ENCODE results near the gene FER1L5. TPM values are rescaled to one million over a fixed set of nuclear protein-coding genes. Genes with fewer than 3 reads are reported as not detected.

FER1L5 gene
- total and polyA plus RNA-seq, 9 of the 15 experiments (the other 6 are each of a cell fraction or from before 2014, with no cell fraction given) = 0.01 TPM; not detected in 6

DNA sequence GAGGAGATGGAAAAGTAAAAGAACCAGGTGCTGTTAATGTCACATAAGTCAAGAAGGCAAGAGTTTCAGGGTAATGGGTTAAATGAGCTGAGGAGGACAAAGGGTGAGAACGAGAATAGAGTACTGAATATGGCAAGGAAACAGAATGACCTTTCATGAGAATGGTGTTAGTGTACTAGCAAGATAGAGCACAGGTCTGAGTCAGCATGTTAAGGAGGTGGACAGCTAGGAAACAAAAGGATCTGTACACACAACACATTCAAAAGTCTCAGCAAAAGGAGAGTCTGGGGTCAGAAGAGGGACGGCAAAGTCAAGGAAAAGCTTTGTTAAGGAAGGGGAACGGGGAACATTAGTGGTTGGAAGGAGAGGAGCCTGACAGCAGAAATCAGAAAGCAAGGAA lies 68.4 kb downstream of the FER1L5 start (continued):
- TF ChIP-seq, protein P1, sequence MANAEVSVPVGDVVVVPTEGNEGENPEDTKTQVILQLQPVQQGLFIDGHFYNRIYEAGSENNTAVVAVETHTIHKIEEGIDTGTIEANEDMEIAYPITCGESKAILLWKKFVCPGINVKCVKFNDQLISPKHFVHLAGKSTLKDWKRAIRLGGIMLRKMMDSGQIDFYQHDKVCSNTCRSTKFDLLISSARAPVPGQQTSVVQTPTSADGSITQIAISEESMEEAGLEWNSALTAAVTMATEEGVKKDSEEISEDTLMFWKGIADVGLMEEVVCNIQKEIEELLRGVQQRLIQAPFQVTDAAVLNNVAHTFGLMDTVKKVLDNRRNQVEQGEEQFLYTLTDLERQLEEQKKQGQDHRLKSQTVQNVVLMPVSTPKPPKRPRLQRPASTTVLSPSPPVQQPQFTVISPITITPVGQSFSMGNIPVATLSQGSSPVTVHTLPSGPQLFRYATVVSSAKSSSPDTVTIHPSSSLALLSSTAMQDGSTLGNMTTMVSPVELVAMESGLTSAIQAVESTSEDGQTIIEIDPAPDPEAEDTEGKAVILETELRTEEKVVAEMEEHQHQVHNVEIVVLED (CRISPR knock-in tag; IDR thresholded peaks at IDR 0.05) = no peak

DNA sequence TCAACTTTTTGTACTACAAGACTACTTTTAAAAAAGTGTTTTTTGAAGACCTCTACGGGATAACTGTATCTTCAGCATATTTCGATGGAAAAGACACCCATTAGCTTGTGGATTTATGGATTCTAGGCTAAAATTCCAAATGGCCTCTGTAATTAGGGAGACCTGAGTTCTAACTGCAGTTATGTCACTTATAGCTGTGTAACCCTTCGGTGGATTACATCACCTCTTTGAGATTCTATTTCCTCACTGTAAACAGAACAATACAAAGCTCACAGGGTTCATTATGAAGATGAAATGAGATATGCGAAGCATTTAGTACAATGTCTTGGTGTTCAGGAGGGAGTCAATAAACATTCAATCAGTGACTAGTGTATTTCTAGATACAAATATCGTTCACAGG lies 73.1 kb downstream of the FER1L5 start:
- Histone ChIP-seq H3K9me3 (replicated peaks; ENCODE audit: control insufficient read depth, insufficient read depth, low read depth, low read length) (no peaks in the 10 kb centered on the region), H3K9ac (ENCODE audit: insufficient read depth in 1 of 2, low read depth in 2 of 2, low read length in 2 of 2) (no peak overlapping the region), H3K27me3 (ENCODE audit: control insufficient read depth in 2 of 2, insufficient read depth in 2 of 2, low read length in 2 of 2) (no peaks in the 10 kb centered on the region), H3K36me3 (ENCODE audit: control insufficient read depth, insufficient read depth, low read length) (peaks cover 14% of the 10 kb centered on the region; the same call in 2 of the 3 replicates), H4K20me1 (replicated peaks; ENCODE audit: control insufficient read depth, insufficient read depth, low read length) (no peaks in the 10 kb centered on the region), H3K4me1 (replicated peaks in 1 of 2; ENCODE audit: control insufficient read depth in 2 of 2, insufficient read depth in 2 of 2, low read length in 2 of 2) (peaks cover 0 to 4% of the 10 kb centered on the region in 2 experiments; a peak in 2 of 5 replicates), H2AFZ (ENCODE audit: low read depth, low read length) (no peak overlapping the region), H3K79me2 (ENCODE audit: control insufficient read depth, insufficient read depth, low read length) (no peaks in the 10 kb centered on the region), H3K4me3 (no peak overlapping the region), H3K9me1 (ENCODE audit: control insufficient read depth, insufficient read depth, low read length) (no peaks in the 10 kb centered on the region), H3K27ac (ENCODE audit: extremely low read depth, low read depth, low read length) (no peak overlapping the region), H3K4me2 (ENCODE audit: insufficient read depth, low read length) (no peak overlapping the region)
- intact Hi-C loops (cut with micrococcal nuclease) = no loop called here
- ATAC-seq = peak; percentile 74
- in situ Hi-C loops (cut with MboI) = no loop called here
- FAIRE-seq = no peak
- BruUV-seq (replicated peaks) = no TSS peak
- ChIA-PET POLR2A (interaction anchor here (1.3 kb wide), 1 partner anchor 9 kb away, joined by 6 read pairs; no protein-coding TSS in a partner anchor), CTCF (ENCODE audit: low intra/inter-chr PET ratio) (no interaction called here)
- 52% methylated on average over 5 of the region's 5 CpGs for WGBS (ENCODE audit: insufficient coverage, low coverage, missing lambda C conversion rate)
- DNase-seq (ENCODE audit: extremely low read depth in 1 of 4, low spot score in 3 of 4) = no peak
- TF ChIP-seq TAF1 (IDR thresholded peaks at IDR 0.05; ENCODE audit: control insufficient read depth, extremely low read depth, insufficient read depth, low read length, severe bottlenecking) (no peak), PPARD (CRISPR knock-in tag; IDR thresholded peaks at IDR 0.05) (no peak), KAT8 (IDR thresholded peaks at IDR 0.05; ENCODE audit: low read depth) (no peak), NFXL1 (CRISPR knock-in tag; IDR thresholded peaks at IDR 0.05) (no peak), SUPT5H (IDR thresholded peaks at IDR 0.05) (no peak), JUND (IDR thresholded peaks at IDR 0.05; ENCODE audit: borderline replicate concordance, low read depth, low read length) (0 out of 2 replicates have a peak, but pooled peaks have one; percentile 27), JUND (tag; IDR thresholded peaks at IDR 0.05; ENCODE audit: borderline replicate concordance, low read depth, low read length) (no peak), CEBPB (tag; IDR thresholded peaks at IDR 0.05) (0 out of 2 replicates have a peak, but pooled peaks have one; percentile 47), ZNF584 (CRISPR knock-in tag; IDR thresholded peaks at IDR 0.05; ENCODE audit: low read depth) (no peak), MED1 (CRISPR knock-in tag; IDR thresholded peaks at IDR 0.05; ENCODE audit: borderline replicate concordance) (no peak), CEBPG (CRISPR knock-in tag; IDR thresholded peaks at IDR 0.05) (peak; percentile 43; the same call in 1 of the 2 replicates), CEBPG (tag; conservative IDR thresholded peaks at IDR 0.05 in 1 of 2, IDR thresholded peaks at IDR 0.05 in 1 of 2) (peak; percentile 19 to 86; a peak in 2 of 4 replicates), GATAD2B (IDR thresholded peaks at IDR 0.05; ENCODE audit: borderline replicate concordance) (no peak), LCOR (CRISPR knock-in tag; IDR thresholded peaks at IDR 0.05) (no peak), SP1 (CRISPR knock-in tag; IDR thresholded peaks at IDR 0.05) (no peak), GTF2E2 (tag; IDR thresholded peaks at IDR 0.05) (no peak), CTBP1 (IDR thresholded peaks at IDR 0.05; ENCODE audit: borderline replicate concordance) (no peak), FOXK1 (CRISPR knock-in tag; IDR thresholded peaks at IDR 0.05; ENCODE audit: borderline replicate concordance) (no peak), ZKSCAN3 (CRISPR knock-in tag; IDR thresholded peaks at IDR 0.05) (no peak), KAT2B (IDR thresholded peaks at IDR 0.05; ENCODE audit: low read depth, low read length) (no peak)
